HepG2 (cell line): ENCODE measurements around the gene CHMP4B. TPM values are rescaled to one million over a fixed set of nuclear protein-coding genes. Genes with fewer than 3 reads are reported as not detected.

Experiments
- AKAP8 ChIP-seq: sonication (generic); formaldehyde crosslinking; IDR thresholded peaks from 2 replicates; pipeline ENCODE4 v1.5.1; 2020; ENCODE audit warnings: mild to moderate bottlenecking, missing genetic modification reagents
- ATF7 ChIP-seq, 2 experiments: fragments of 450-650 bp in 1 of 2; sonication (generic) in 1 of 2; formaldehyde crosslinking in 1 of 2; IDR thresholded peaks; 2 replicates each; pipeline versions ENCODE4 v1.4.0 to v1.6.1; 2016 to 2020; ENCODE audit warnings: antibody characterized with exemption in 1 of 2, mild to moderate bottlenecking in 1 of 2, missing genetic modification reagents in 1 of 2
- ATRX ChIP-seq: sonication (generic); formaldehyde crosslinking; IDR thresholded peaks from 2 replicates; pipeline ENCODE4 v1.4.0; 2020; ENCODE audit warnings: missing genetic modification reagents, borderline replicate concordance
- ELF1 ChIP-seq: sonication (generic); formaldehyde crosslinking; IDR thresholded peaks from 2 replicates; pipeline ENCODE4 v1.4.0; 2020; ENCODE audit warnings: missing genetic modification reagents
- HMG20A ChIP-seq: IDR thresholded peaks from 2 replicates; pipeline ENCODE4 v1.6.1; 2016; ENCODE audit warnings: borderline replicate concordance
- MED13 ChIP-seq: sonication (generic); formaldehyde crosslinking; IDR thresholded peaks from 2 replicates; pipeline ENCODE4 v1.5.0; 2020; ENCODE audit warnings: missing genetic modification reagents
- SALL1 ChIP-seq: sonication (generic); formaldehyde crosslinking; IDR thresholded peaks from 2 replicates; pipeline ENCODE4 v1.8.0; 2022; ENCODE audit warnings: mild to moderate bottlenecking, missing genetic modification reagents
- SRY ChIP-seq: sonication (generic); formaldehyde crosslinking; IDR thresholded peaks from 2 replicates; pipeline ENCODE4 v1.8.0; 2022; ENCODE audit warnings: mild to moderate bottlenecking, missing genetic modification reagents
- TP53 ChIP-seq: sonication (generic); formaldehyde crosslinking; conservative IDR thresholded peaks from 2 replicates; pipeline ENCODE4 v1.4.0; 2020; ENCODE audit warnings: missing genetic modification reagents
- ZNF317 ChIP-seq: sonication (generic); formaldehyde crosslinking; IDR thresholded peaks from 2 replicates; pipeline ENCODE4 v1.5.0; 2020; ENCODE audit warnings: mild to moderate bottlenecking, missing genetic modification reagents
- ZNF331 ChIP-seq: sonication (generic); formaldehyde crosslinking; IDR thresholded peaks from 2 replicates; pipeline ENCODE4 v1.4.0; 2020; ENCODE audit warnings: missing genetic modification reagents
- ZNF570 ChIP-seq: sonication (generic); formaldehyde crosslinking; IDR thresholded peaks from 2 replicates; pipeline ENCODE4 v1.4.0; 2020; ENCODE audit warnings: mild to moderate bottlenecking, missing genetic modification reagents, borderline replicate concordance
- ZNF572 ChIP-seq: sonication (generic); formaldehyde crosslinking; IDR thresholded peaks from 2 replicates; pipeline ENCODE4 v1.5.1; 2020; ENCODE audit warnings: mild to moderate bottlenecking, missing genetic modification reagents
- ZNF616 ChIP-seq: sonication (generic); formaldehyde crosslinking; IDR thresholded peaks from 2 replicates; pipeline ENCODE4 v1.5.0; 2020; ENCODE audit warnings: low read depth, mild to moderate bottlenecking, missing genetic modification reagents
- ZNF772 ChIP-seq: sonication (generic); formaldehyde crosslinking; IDR thresholded peaks from 2 replicates; pipeline ENCODE4 v1.5.0; 2020; ENCODE audit warnings: mild to moderate bottlenecking, missing genetic modification reagents
- ZNF773 ChIP-seq: sonication (generic); formaldehyde crosslinking; IDR thresholded peaks from 2 replicates; pipeline ENCODE4 v1.4.0; 2020; ENCODE audit warnings: missing genetic modification reagents, borderline replicate concordance
- ZNF776 ChIP-seq: sonication (generic); formaldehyde crosslinking; IDR thresholded peaks from 2 replicates; pipeline ENCODE4 v1.4.0; 2020; ENCODE audit warnings: mild to moderate bottlenecking, missing genetic modification reagents
- polyA plus RNA-seq, 8 experiments: library from polyadenylated mRNA; depleted of rRNA in 3 of 8; stranded (reverse) in 7 of 8; unstranded in 1 of 8; fragments of >200 nt; fragmentation: Illumina TruSeq in 4 of 8; extraction: Trizol in 4 of 8; gene quantifications; 2 replicates each; pipeline versions ENCODE4 v1.2.1 to v1.2.3, GENCODE V29; 2011 to 2016; ENCODE audit warnings: low read depth in 4 of 8, missing spikeins in 1 of 8, mixed read lengths in 1 of 8; ENCODE audit not compliant: insufficient read depth in 1 of 8
- total RNA-seq, 5 experiments: library from RNA; depleted of rRNA; stranded (reverse); fragments of >200 nt; fragmentation: Illumina TruSeq; extraction: Trizol; gene quantifications; 2 replicates each; pipeline ENCODE4 v1.2.3, GENCODE V29; 2016; ENCODE audit warnings: low read depth in 1 of 5
- TF ChIP-seq, protein P1 (sequence below): sonication (generic); formaldehyde crosslinking; IDR thresholded peaks from 2 replicates; pipeline ENCODE4 v1.4.0; 2020; ENCODE audit warnings: missing genetic modification reagents, mild to moderate bottlenecking, borderline replicate concordance
- TF ChIP-seq, protein P2 (sequence below): sonication (generic); formaldehyde crosslinking; IDR thresholded peaks from 2 replicates; pipeline ENCODE4 v1.4.0; 2020; ENCODE audit warnings: missing genetic modification reagents, borderline replicate concordance
- TF ChIP-seq, protein P3 (sequence below): sonication (generic); formaldehyde crosslinking; IDR thresholded peaks from 2 replicates; pipeline ENCODE4 v1.4.0; 2020; ENCODE audit warnings: missing genetic modification reagents, borderline replicate concordance
- TF ChIP-seq, protein P4 (sequence below): sonication (generic); formaldehyde crosslinking; IDR thresholded peaks from 2 replicates; pipeline ENCODE4 v1.4.0; 2020; ENCODE audit warnings: missing genetic modification reagents, borderline replicate concordance
- TF ChIP-seq, protein P5 (sequence below): sonication (generic); IDR thresholded peaks from 2 replicates; pipeline ENCODE4 v1.6.1; 2016; ENCODE audit warnings: low read depth, borderline replicate concordance

The CHMP4B gene
- total and polyA plus RNA-seq, 2 of the 13 experiments (the other 11 are each of a cell fraction or from before 2014, with no cell fraction given), result 40.1 to 45.6 TPM

DNA sequence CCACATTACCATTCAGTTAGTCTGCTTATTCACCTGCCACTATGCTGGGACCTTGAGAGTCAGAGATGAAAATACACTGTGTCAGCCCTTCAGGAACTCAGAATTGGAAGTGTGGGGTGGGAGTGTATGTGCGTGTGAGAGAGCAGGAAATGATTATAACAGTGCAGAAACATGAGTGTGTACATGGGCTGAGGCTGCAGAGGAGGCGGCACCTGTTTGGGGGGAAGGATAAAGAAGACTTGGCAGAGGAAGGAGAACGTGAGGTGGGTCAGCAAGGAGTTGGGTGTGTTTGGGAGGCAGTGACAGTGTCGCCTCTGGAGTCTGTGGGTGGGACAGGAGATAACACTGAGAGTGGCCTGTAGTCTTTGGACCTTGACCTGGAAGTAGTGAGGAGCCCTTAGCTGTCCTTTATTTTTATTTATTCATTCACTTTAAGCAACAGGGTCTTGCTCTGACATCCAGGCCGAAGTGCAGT, 3.1 kb downstream of the CHMP4B start (continued):
- TF ChIP-seq, protein P1, sequence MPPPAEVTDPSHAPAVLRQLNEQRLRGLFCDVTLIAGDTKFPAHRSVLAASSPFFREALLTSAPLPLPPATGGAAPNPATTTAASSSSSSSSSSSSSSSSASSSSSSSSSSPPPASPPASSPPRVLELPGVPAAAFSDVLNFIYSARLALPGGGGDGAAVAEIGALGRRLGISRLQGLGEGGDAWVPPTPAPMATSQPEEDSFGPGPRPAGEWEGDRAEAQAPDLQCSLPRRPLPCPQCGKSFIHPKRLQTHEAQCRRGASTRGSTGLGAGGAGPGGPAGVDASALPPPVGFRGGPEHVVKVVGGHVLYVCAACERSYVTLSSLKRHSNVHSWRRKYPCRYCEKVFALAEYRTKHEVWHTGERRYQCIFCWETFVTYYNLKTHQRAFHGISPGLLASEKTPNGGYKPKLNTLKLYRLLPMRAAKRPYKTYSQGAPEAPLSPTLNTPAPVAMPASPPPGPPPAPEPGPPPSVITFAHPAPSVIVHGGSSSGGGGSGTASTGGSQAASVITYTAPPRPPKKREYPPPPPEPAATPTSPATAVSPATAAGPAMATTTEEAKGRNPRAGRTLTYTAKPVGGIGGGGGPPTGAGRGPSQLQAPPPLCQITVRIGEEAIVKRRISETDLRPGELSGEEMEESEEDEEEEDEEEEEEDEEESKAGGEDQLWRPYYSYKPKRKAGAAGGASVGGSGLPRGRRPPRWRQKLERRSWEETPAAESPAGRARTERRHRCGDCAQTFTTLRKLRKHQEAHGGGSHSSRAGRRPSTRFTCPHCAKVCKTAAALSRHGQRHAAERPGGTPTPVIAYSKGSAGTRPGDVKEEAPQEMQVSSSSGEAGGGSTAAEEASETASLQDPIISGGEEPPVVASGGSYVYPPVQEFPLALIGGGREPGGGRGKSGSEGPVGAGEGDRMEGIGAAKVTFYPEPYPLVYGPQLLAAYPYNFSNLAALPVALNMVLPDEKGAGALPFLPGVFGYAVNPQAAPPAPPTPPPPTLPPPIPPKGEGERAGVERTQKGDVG (CRISPR knock-in tag), result 0 out of 2 replicates have a peak, but pooled peaks have one; percentile 33
- TF ChIP-seq AKAP8 (CRISPR knock-in tag), result peak; percentile 76
- no peak for TF ChIP-seq MED13 (CRISPR knock-in tag)
- no peak for TF ChIP-seq ZNF776 (CRISPR knock-in tag)
- TF ChIP-seq ZNF616 (CRISPR knock-in tag), result no peak
- TF ChIP-seq ATRX, result no peak
- TF ChIP-seq SALL1 (CRISPR knock-in tag), result peak; percentile 12; the same call in 1 of the 2 replicates
- no peak for TF ChIP-seq ZNF572 (CRISPR knock-in tag)
- TF ChIP-seq TP53 (CRISPR knock-in tag), result no peak
- TF ChIP-seq ZNF773 (CRISPR knock-in tag), result no peak
- TF ChIP-seq ZNF331 (CRISPR knock-in tag), result no peak
- TF ChIP-seq SRY, result no peak
- no peak for TF ChIP-seq ELF1 (CRISPR knock-in tag)
- TF ChIP-seq ZNF570 (CRISPR knock-in tag), result no peak
- TF ChIP-seq, protein P2, sequence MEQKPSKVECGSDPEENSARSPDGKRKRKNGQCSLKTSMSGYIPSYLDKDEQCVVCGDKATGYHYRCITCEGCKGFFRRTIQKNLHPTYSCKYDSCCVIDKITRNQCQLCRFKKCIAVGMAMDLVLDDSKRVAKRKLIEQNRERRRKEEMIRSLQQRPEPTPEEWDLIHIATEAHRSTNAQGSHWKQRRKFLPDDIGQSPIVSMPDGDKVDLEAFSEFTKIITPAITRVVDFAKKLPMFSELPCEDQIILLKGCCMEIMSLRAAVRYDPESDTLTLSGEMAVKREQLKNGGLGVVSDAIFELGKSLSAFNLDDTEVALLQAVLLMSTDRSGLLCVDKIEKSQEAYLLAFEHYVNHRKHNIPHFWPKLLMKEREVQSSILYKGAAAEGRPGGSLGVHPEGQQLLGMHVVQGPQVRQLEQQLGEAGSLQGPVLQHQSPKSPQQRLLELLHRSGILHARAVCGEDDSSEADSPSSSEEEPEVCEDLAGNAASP, result no peak
- TF ChIP-seq, protein P3, sequence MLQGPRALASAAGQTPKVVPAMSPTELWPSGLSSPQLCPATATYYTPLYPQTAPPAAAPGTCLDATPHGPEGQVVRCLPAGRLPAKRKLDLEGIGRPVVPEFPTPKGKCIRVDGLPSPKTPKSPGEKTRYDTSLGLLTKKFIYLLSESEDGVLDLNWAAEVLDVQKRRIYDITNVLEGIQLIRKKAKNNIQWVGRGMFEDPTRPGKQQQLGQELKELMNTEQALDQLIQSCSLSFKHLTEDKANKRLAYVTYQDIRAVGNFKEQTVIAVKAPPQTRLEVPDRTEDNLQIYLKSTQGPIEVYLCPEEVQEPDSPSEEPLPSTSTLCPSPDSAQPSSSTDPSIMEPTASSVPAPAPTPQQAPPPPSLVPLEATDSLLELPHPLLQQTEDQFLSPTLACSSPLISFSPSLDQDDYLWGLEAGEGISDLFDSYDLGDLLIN (CRISPR knock-in tag), result no peak
- TF ChIP-seq ZNF317 (CRISPR knock-in tag), result no peak
- TF ChIP-seq, protein P4, sequence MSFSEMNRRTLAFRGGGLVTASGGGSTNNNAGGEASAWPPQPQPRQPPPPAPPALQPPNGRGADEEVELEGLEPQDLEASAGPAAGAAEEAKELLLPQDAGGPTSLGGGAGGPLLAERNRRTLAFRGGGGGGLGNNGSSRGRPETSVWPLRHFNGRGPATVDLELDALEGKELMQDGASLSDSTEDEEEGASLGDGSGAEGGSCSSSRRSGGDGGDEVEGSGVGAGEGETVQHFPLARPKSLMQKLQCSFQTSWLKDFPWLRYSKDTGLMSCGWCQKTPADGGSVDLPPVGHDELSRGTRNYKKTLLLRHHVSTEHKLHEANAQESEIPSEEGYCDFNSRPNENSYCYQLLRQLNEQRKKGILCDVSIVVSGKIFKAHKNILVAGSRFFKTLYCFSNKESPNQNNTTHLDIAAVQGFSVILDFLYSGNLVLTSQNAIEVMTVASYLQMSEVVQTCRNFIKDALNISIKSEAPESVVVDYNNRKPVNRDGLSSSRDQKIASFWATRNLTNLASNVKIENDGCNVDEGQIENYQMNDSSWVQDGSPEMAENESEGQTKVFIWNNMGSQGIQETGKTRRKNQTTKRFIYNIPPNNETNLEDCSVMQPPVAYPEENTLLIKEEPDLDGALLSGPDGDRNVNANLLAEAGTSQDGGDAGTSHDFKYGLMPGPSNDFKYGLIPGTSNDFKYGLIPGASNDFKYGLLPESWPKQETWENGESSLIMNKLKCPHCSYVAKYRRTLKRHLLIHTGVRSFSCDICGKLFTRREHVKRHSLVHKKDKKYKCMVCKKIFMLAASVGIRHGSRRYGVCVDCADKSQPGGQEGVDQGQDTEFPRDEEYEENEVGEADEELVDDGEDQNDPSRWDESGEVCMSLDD, result no peak
- TF ChIP-seq ZNF772 (CRISPR knock-in tag), result peak; percentile 33; the same call in 1 of the 2 replicates
- TF ChIP-seq HMG20A (CRISPR knock-in tag), result no peak
- no peak for TF ChIP-seq ATF7 (IDR thresholded peaks at IDR 0.05)
- TF ChIP-seq ATF7 (CRISPR knock-in tag; IDR thresholded peaks at IDR 0.05), result no peak
- TF ChIP-seq, protein P5, sequence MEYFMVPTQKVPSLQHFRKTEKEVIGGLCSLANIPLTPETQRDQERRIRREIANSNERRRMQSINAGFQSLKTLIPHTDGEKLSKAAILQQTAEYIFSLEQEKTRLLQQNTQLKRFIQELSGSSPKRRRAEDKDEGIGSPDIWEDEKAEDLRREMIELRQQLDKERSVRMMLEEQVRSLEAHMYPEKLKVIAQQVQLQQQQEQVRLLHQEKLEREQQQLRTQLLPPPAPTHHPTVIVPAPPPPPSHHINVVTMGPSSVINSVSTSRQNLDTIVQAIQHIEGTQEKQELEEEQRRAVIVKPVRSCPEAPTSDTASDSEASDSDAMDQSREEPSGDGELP, result no peak
